H1 (cell line): Measurements from ENCODE around the gene LRRC41. TPM values are rescaled to one million over a fixed set of nuclear protein-coding genes. Genes with fewer than 3 reads are reported as not detected.
"Not testable (repeated sequence)": the region's sequence is repeated elsewhere in the genome, so short reads cannot be mapped to it uniquely, and the experiment has no call there.

Experiments
- CTCF ChIA-PET: fragments of 300-600 bp; sonication (Branson Sonifier 250); formaldehyde crosslinking; loops from one replicate; lab custom pipeline; 2021; ENCODE audit not compliant: partially characterized antibody; lab: Charles Lee
- POLR2A ChIA-PET: fragments of 300-600 bp; sonication (Branson Sonifier 250); formaldehyde crosslinking; loops from one replicate; lab custom pipeline; 2021; ENCODE audit warnings: inconsistent platforms; ENCODE audit not compliant: partially characterized antibody; lab: Charles Lee
- DNase-seq, 2 experiments: peaks; one replicate each; pipeline versions ENCODE4 v3.0.0 to v3.0.0-alpha.2; 2010 to 2022; ENCODE audit warnings: low spot score in 2 of 2, low read depth in 1 of 2, mixed read lengths in 1 of 2
- FAIRE-seq: peaks from 2 replicates; lab custom pipeline; 2011; peaks lifted over from hg19 to GRCh38; lab: Jason Lieb, UNC
- H2AFZ ChIP-seq: 2 replicates; pipeline ENCODE4 v1.8.1; 2012; ENCODE audit warnings: low read length, inconsistent platforms
- H2AK5ac ChIP-seq: 2 replicates; pipeline ENCODE4 v1.6.1; 2013; ENCODE audit warnings: low read depth, low read length
- H2BK120ac ChIP-seq: replicated peaks from 2 replicates; pipeline ENCODE3; 2013; ENCODE audit warnings: low read depth, low read length, inconsistent platforms
- H2BK12ac ChIP-seq: 2 replicates; pipeline ENCODE4 v1.6.1; 2013; ENCODE audit warnings: low read depth, low read length
- H2BK15ac ChIP-seq: 2 replicates; pipeline ENCODE4 v1.6.1; 2013; ENCODE audit warnings: low read length
- H2BK20ac ChIP-seq: 2 replicates; pipeline ENCODE4 v1.6.1; 2013; ENCODE audit warnings: low read length
- H2BK5ac ChIP-seq: 2 replicates; pipeline ENCODE4 v1.6.1; 2013; ENCODE audit warnings: low read depth, low read length
- H3K14ac ChIP-seq: 2 replicates; pipeline ENCODE4 v1.6.1; 2013; ENCODE audit warnings: inconsistent platforms; ENCODE audit not compliant: insufficient read length
- H3K18ac ChIP-seq: 2 replicates; pipeline ENCODE4 v1.6.1; 2013; ENCODE audit warnings: low read length; ENCODE audit errors: extremely low read depth
- H3K23ac ChIP-seq: 2 replicates; pipeline ENCODE4 v1.6.1; 2013; ENCODE audit warnings: inconsistent platforms; ENCODE audit not compliant: insufficient read length
- H3K23me2 ChIP-seq: 2 replicates; pipeline ENCODE4 v1.6.1; 2013; ENCODE audit warnings: low read depth, low read length
- H3K27ac ChIP-seq: 2 replicates; pipeline ENCODE4 v1.6.1; 2011; ENCODE audit warnings: low read depth, low read length, inconsistent platforms
- H3K27me3 ChIP-seq, 4 experiments: replicated peaks in 1 of 4; 1 replicate in 1 of 4; 2 replicates in 3 of 4; pipeline versions ENCODE4 v1.6.1 to v1.8.1; 2011 to 2013; ENCODE audit warnings: low read length in 3 of 4, mild to moderate bottlenecking in 3 of 4, inconsistent platforms in 2 of 4, mixed read lengths in 2 of 4, moderate library complexity in 1 of 4; ENCODE audit not compliant: control insufficient read depth in 3 of 4, insufficient read depth in 3 of 4; ENCODE audit errors: extremely low read depth in 1 of 4
- H3K36me3 ChIP-seq, 4 experiments: 2 replicates each; pipeline versions ENCODE4 v1.6.1 to v1.8.1; 2011 to 2013; ENCODE audit warnings: mild to moderate bottlenecking in 4 of 4, low read length in 3 of 4, moderate library complexity in 2 of 4, control low read depth in 1 of 4, inconsistent platforms in 1 of 4; ENCODE audit not compliant: insufficient read depth in 4 of 4, control insufficient read depth in 2 of 4
- H3K4ac ChIP-seq: replicated peaks from 2 replicates; pipeline ENCODE3; 2013; ENCODE audit warnings: low read length, low read depth, mixed read lengths, inconsistent platforms; ENCODE audit not compliant: insufficient read length
- H3K4me1 ChIP-seq, 4 experiments: replicated peaks in 1 of 4; 1 replicate in 1 of 4; 2 replicates in 3 of 4; pipeline versions ENCODE4 v1.6.1 to v1.8.1; 2011 to 2013; ENCODE audit warnings: low read length in 3 of 4, inconsistent platforms in 2 of 4, mixed read lengths in 1 of 4; ENCODE audit not compliant: insufficient read depth in 4 of 4, control insufficient read depth in 3 of 4
- H3K4me2 ChIP-seq, 2 experiments: 2 replicates each; pipeline versions ENCODE4 v1.6.1 to v1.8.1; 2011 to 2013; ENCODE audit warnings: low read depth in 2 of 2, low read length in 2 of 2, control low read depth in 1 of 2, inconsistent platforms in 1 of 2, mild to moderate bottlenecking in 1 of 2; ENCODE audit not compliant: insufficient read depth in 1 of 2
- H3K4me3 ChIP-seq, 4 experiments: fragments of 200-600, 300-600 bp in 1 of 4; sonication (generic), shearing (Covaris generic), sonication (Bioruptor Twin) in 1 of 4; 2 replicates each; pipeline versions ENCODE4 v1.5.1 to v1.8.1; 2011 to 2016; ENCODE audit warnings: low read length in 4 of 4, low read depth in 3 of 4, control low read depth in 2 of 4, inconsistent platforms in 2 of 4, mild to moderate bottlenecking in 2 of 4, mixed read lengths in 1 of 4, moderate library complexity in 1 of 4; ENCODE audit not compliant: insufficient read depth in 2 of 4; ENCODE audit errors: extremely low read depth in 1 of 4
- H3K56ac ChIP-seq: replicated peaks from 2 replicates; pipeline ENCODE3; 2013; ENCODE audit warnings: low read depth, mild to moderate bottlenecking, mixed read lengths, low read length, inconsistent platforms; ENCODE audit not compliant: insufficient read length
- H3K79me1 ChIP-seq: 2 replicates; pipeline ENCODE4 v1.6.1; 2013; ENCODE audit warnings: low read depth, low read length, control low read depth
- H3K79me2 ChIP-seq, 2 experiments: 2 replicates each; pipeline versions ENCODE4 v1.6.1 to v1.8.1; 2012 to 2013; ENCODE audit warnings: low read length in 2 of 2, mild to moderate bottlenecking in 2 of 2, inconsistent platforms in 1 of 2; ENCODE audit not compliant: insufficient read depth in 2 of 2, control insufficient read depth in 1 of 2
- H3K9ac ChIP-seq, 4 experiments: replicated peaks in 1 of 4; 1 replicate in 1 of 4; 2 replicates in 3 of 4; pipeline versions ENCODE4 v1.6.1 to v1.8.1; 2011 to 2013; ENCODE audit warnings: low read depth in 3 of 4, low read length in 3 of 4, control low read depth in 2 of 4, mild to moderate bottlenecking in 2 of 4, moderate library complexity in 2 of 4, inconsistent platforms in 1 of 4; ENCODE audit errors: extremely low read depth in 1 of 4
- H3K9me3 ChIP-seq, 2 experiments: 2 replicates each; pipeline versions ENCODE4 v1.6.1 to v1.8.1; 2012 to 2013; ENCODE audit warnings: mild to moderate bottlenecking in 2 of 2, moderate library complexity in 2 of 2, control low read depth in 1 of 2, inconsistent platforms in 1 of 2, low read depth in 1 of 2, low read length in 1 of 2, mixed read lengths in 1 of 2; ENCODE audit not compliant: insufficient read depth in 2 of 2
- H4K20me1 ChIP-seq, 2 experiments: replicated peaks in 1 of 2; 2 replicates each; pipeline versions ENCODE3 to v1.8.1; 2011 to 2013; ENCODE audit warnings: inconsistent platforms in 2 of 2, low read length in 2 of 2, mild to moderate bottlenecking in 1 of 2; ENCODE audit not compliant: insufficient read depth in 2 of 2, control insufficient read depth in 1 of 2
- H4K5ac ChIP-seq: 2 replicates; pipeline ENCODE4 v1.6.1; 2013; ENCODE audit warnings: low read length, low read depth, mixed read lengths, inconsistent platforms; ENCODE audit not compliant: insufficient read length
- H4K8ac ChIP-seq: 2 replicates; pipeline ENCODE4 v1.8.0; 2013; ENCODE audit warnings: mild to moderate bottlenecking, moderate library complexity, low read length, inconsistent platforms; ENCODE audit not compliant: insufficient read depth; ENCODE audit errors: extremely low read depth
- H4K91ac ChIP-seq: replicated peaks from 2 replicates; pipeline ENCODE3; 2013; ENCODE audit warnings: low read length, mixed read lengths, inconsistent platforms; ENCODE audit not compliant: insufficient read length
- BRCA1 ChIP-seq: IDR thresholded peaks from 2 replicates; pipeline ENCODE4 v1.6.1; 2012; ENCODE audit warnings: low read depth, low read length, improper control_type of control experiment
- CHD2 ChIP-seq: IDR thresholded peaks from 2 replicates; pipeline ENCODE4 v1.6.1; 2012; ENCODE audit warnings: low read length, improper control_type of control experiment
- CTCF ChIP-seq, 3 experiments: IDR thresholded peaks; 1 replicate in 2 of 3; 2 replicates in 1 of 3; pipeline versions ENCODE4 v1.5.1 to v1.6.1; 2011; ENCODE audit warnings: low read length in 3 of 3, mild to moderate bottlenecking in 3 of 3, inconsistent platforms in 2 of 3, low read depth in 1 of 3, moderate library complexity in 1 of 3; ENCODE audit not compliant: insufficient read depth in 1 of 3; ENCODE audit errors: control extremely low read depth in 1 of 3
- KDM5A ChIP-seq: fragments of 200-600 bp; IDR thresholded peaks from 2 replicates; pipeline ENCODE4 v1.7.1; 2012; ENCODE audit warnings: mild to moderate bottlenecking, low read length, inconsistent platforms, mixed read lengths
- WGBS, 2 experiments: shearing (Covaris generic) in 1 of 2; methylation state at CpG; one replicate each; pipeline versions ENCODE4 v1.1.6 to v1.1.7; 2013 to 2015; ENCODE audit warnings: low lambda C conversion rate in 2 of 2, mixed read lengths in 2 of 2, inconsistent platforms in 1 of 2, low coverage in 1 of 2, missing lambda C conversion rate in 1 of 2; ENCODE audit not compliant: insufficient replicate concordance in 2 of 2, insufficient coverage in 1 of 2, insufficient read length in 1 of 2; ENCODE audit errors: extremely low coverage in 1 of 2, missing lambda C conversion rate in 1 of 2; 5-methylcytosine and 5-hydroxymethylcytosine counted together
- polyA plus RNA-seq, 7 experiments: library from polyadenylated mRNA; depleted of rRNA in 3 of 7; stranded (reverse) in 5 of 7; unstranded in 2 of 7; fragments of >200 nt in 5 of 7; fragments of 200-250 nt in 2 of 7; gene quantifications; 1 replicate in 5 of 7; 2 replicates in 1 of 7; 4 replicates in 1 of 7; pipeline versions ENCODE4 v1.2.1 to v1.2.3, GENCODE V29; 2011 to 2013; ENCODE audit warnings: missing spikeins in 2 of 7, mixed read lengths in 2 of 7
- total RNA-seq: library from RNA; stranded (reverse); fragmentation: NEBNext Ultra II Directional; extraction: Animal tissue kit (Norgen Biotek cat#: 25700); gene quantifications from 2 replicates; pipeline ENCODE4 v1.2.1, GENCODE V29; 2021
- TF ChIP-seq, protein P1 (sequence below): IDR thresholded peaks from 2 replicates; pipeline ENCODE4 v1.6.1; 2011; ENCODE audit warnings: low read length, improper control_type of control experiment

Gene LRRC41
- total and polyA plus RNA-seq, 2 of the 8 experiments (the other 6 are each of a cell fraction or from before 2014, with no cell fraction given), result 36.8 to 51.2 TPM

- TF ChIP-seq BRCA1 (no peak), CHD2 (no peak), CTCF (IDR thresholded peaks at IDR 0.05; ENCODE audit: control extremely low read depth in 1 of 3, insufficient read depth in 1 of 3, low read depth in 1 of 3, low read length in 3 of 3) (peak in 2 of 3 experiments; percentile 50 to 55; a peak in 3 of 4 replicates), KDM5A (no peak)
- TF ChIP-seq, protein P1, sequence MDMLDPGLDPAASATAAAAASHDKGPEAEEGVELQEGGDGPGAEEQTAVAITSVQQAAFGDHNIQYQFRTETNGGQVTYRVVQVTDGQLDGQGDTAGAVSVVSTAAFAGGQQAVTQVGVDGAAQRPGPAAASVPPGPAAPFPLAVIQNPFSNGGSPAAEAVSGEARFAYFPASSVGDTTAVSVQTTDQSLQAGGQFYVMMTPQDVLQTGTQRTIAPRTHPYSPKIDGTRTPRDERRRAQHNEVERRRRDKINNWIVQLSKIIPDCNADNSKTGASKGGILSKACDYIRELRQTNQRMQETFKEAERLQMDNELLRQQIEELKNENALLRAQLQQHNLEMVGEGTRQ, result no peak
Observed at GRCh38 chr1:46333300-46334029, 30.0 kb upstream of the LRRC41 start (continued).

- not testable (repeated sequence) for H3K14ac ChIP-seq, H3K36me3 ChIP-seq, H2BK5ac ChIP-seq, H2AK5ac ChIP-seq, H3K4me2 ChIP-seq, H3K27ac ChIP-seq, H3K18ac ChIP-seq, H4K91ac ChIP-seq, H3K79me2 ChIP-seq, H3K9ac ChIP-seq, DNase-seq, H3K27me3 ChIP-seq, H4K5ac ChIP-seq, H3K56ac ChIP-seq, H4K20me1 ChIP-seq, H2BK15ac ChIP-seq, H4K8ac ChIP-seq, H3K23me2 ChIP-seq, H3K9me3 ChIP-seq, H3K4me1 ChIP-seq, H2BK120ac ChIP-seq, H3K4ac ChIP-seq, H2BK12ac ChIP-seq, FAIRE-seq, H2BK20ac ChIP-seq, H2AFZ ChIP-seq, H3K23ac ChIP-seq, H3K4me3 ChIP-seq, H3K79me1 ChIP-seq
- CTCF ChIA-PET, result interaction anchor here (0.6 to 2.0 kb wide), 4 partner anchors 8 to 1462 kb away, joined by 3 to 6 read pairs (median 3); no protein-coding TSS in a partner anchor
- WGBS, 2 experiments, result 91% methylated on average over 24 of the region's 24 CpGs; no CpG with 5 or more reads in 1 of the 2 experiments
- POLR2A ChIA-PET, result interaction anchor here (1.2 to 2.6 kb wide), 4 partner anchors 15 to 24 kb away, joined by 3 to 20 read pairs (median 10); no protein-coding TSS in a partner anchor
Observed at GRCh38 chr1:46331786-46332540, 28.5 kb upstream of the LRRC41 start.
